NB4 (cell line): Measurements from ENCODE around the gene ST8SIA1.
"Not testable (repeated sequence)": the region's sequence is repeated elsewhere in the genome, so short reads cannot be mapped to it uniquely, and the experiment has no call there.

ENCODE experiments used
- DNase-seq: peaks from one replicate; pipeline ENCODE4 v3.0.0; 2010; ENCODE audit warnings: low read depth
- H3K4me3 ChIP-seq: one replicate; pipeline ENCODE4 v1.5.1; 2011; ENCODE audit warnings: mild to moderate bottlenecking, low read depth, low read length, moderate library complexity
- CTCF ChIP-seq: IDR thresholded peaks from one replicate; pipeline ENCODE4 v1.5.1; 2012; ENCODE audit warnings: low read depth, low read length
- MAX ChIP-seq: IDR thresholded peaks from 2 replicates; pipeline ENCODE4 v1.6.1; 2011; ENCODE audit warnings: low read depth, low read length
- MYC ChIP-seq: IDR thresholded peaks from 2 replicates; pipeline ENCODE4 v1.6.1; 2011; ENCODE audit warnings: low read depth, low read length
- POLR2A ChIP-seq: IDR thresholded peaks from 2 replicates; pipeline ENCODE4 v1.6.1; 2011; ENCODE audit warnings: mild to moderate bottlenecking; ENCODE audit not compliant: insufficient read length; ENCODE audit errors: extremely low read depth

Gene ST8SIA1

GRCh38 chr12:22334410-22335100 is at the start of gene ST8SIA1:
ST8SIA1 (minus strand) TSS chr12:22334707; CDS start chr12:22334232, 475 bp downstream.
- no peak within 1 kb of the TSS for H3K4me3 ChIP-seq
- DNase-seq: no peak
- TF ChIP-seq CTCF: no peak
- TF ChIP-seq MYC: no peak
- TF ChIP-seq POLR2A: no peak
- no peak for TF ChIP-seq MAX

GRCh38 chr12:22380031-22380430 is 45.5 kb upstream of the ST8SIA1 start:
- no peak for TF ChIP-seq MAX
- TF ChIP-seq POLR2A: no peak
- no peak for TF ChIP-seq CTCF
- no peak for TF ChIP-seq MYC
- DNase-seq: no peak

GRCh38 chr12:22377731-22378496 is 43.4 kb upstream of the ST8SIA1 start:
- no peak for DNase-seq
- TF ChIP-seq MAX (no peak), CTCF (no peak), POLR2A (no peak), MYC (no peak)
- H3K4me3 ChIP-seq: no peak overlapping the region

More at GRCh38 chr12:22380031-22380430, 45.5 kb upstream of the ST8SIA1 start:
- no peak overlapping the region for H3K4me3 ChIP-seq

GRCh38 chr12:22376596-22377150 is 42.2 kb upstream of the ST8SIA1 start:
- H3K4me3 ChIP-seq, DNase-seq: not testable (repeated sequence)

- no peak overlapping the region for H3K4me3 ChIP-seq
- TF ChIP-seq MYC (no peak), MAX (no peak), CTCF (no peak), POLR2A (no peak)
- no peak for DNase-seq
These were observed 40.0 kb upstream of the ST8SIA1 start for GRCh38 chr12:22374508-22374907.

GRCh38 chr12:22372277-22372837 is 37.9 kb upstream of the ST8SIA1 start:
- TF ChIP-seq MYC: no peak
- TF ChIP-seq CTCF: no peak
- TF ChIP-seq MAX: no peak
- no peak for TF ChIP-seq POLR2A
- H3K4me3 ChIP-seq: no peak overlapping the region
- DNase-seq: no peak
